NCI-H187 treated with DMSO at 0.1 percent for 48 hours (cell line): ENCODE measurements around the gene GALC.
"Not testable (repeated sequence)": the region's sequence is repeated elsewhere in the genome, so short reads cannot be mapped to it uniquely, and the experiment has no call there.

ENCODE experiments used
- DNase-seq: peaks from one replicate; lab custom pipeline; 2025; lab: John Stamatoyannopoulos, UW

GALC gene

GRCh38 chr14:87992718-87993628, at the start of gene GALC:
Gene GALC (minus strand): TSS chr14:87993182. CDS start chr14:87993164, 18 bp downstream.
- peak; percentile 61 for DNase-seq

- DNase-seq = no peak
Measured at GRCh38 chr14:88040146-88040545, 47.2 kb upstream of the GALC start.

- DNase-seq = no peak
Measured at GRCh38 chr14:88039197-88039596, 46.2 kb upstream of the GALC start.

- no peak for DNase-seq
Measured at GRCh38 chr14:88037325-88037724, 44.3 kb upstream of the GALC start.

- DNase-seq = no peak
Measured at GRCh38 chr14:88036422-88036821, 43.4 kb upstream of the GALC start.

GRCh38 chr14:88034076-88034475, 41.1 kb upstream of the GALC start:
- no peak for DNase-seq

- no peak for DNase-seq
Measured at GRCh38 chr14:88032373-88032772, 39.4 kb upstream of the GALC start.

GRCh38 chr14:88030892-88031291, 37.9 kb upstream of the GALC start:
- DNase-seq = no peak

- no peak for DNase-seq
Measured at GRCh38 chr14:88030079-88030478, 37.1 kb upstream of the GALC start.

- DNase-seq = peak; percentile 27
Measured at GRCh38 chr14:88029500-88029899, 36.5 kb upstream of the GALC start.

- no peak for DNase-seq
Measured at GRCh38 chr14:88026890-88027289, 33.9 kb upstream of the GALC start.

- no peak for DNase-seq
Measured at GRCh38 chr14:88025313-88025712, 32.3 kb upstream of the GALC start.

- not testable (repeated sequence) for DNase-seq
Measured at GRCh38 chr14:88024252-88025086, 31.5 kb upstream of the GALC start.

GRCh38 chr14:88023658-88024187, 30.7 kb upstream of the GALC start:
- DNase-seq = no peak

GRCh38 chr14:88017535-88017934, 24.6 kb upstream of the GALC start:
- DNase-seq = no peak

- DNase-seq = no peak
Measured at GRCh38 chr14:88016768-88017167, 23.8 kb upstream of the GALC start.

- peak; percentile 60 for DNase-seq
Measured at GRCh38 chr14:88013750-88014349, 20.9 kb upstream of the GALC start.

- no peak for DNase-seq
Measured at GRCh38 chr14:88012495-88012894, 19.5 kb upstream of the GALC start.

- no peak for DNase-seq
Measured at GRCh38 chr14:88010331-88010730, 17.3 kb upstream of the GALC start.

GRCh38 chr14:88009486-88009885, 16.5 kb upstream of the GALC start:
- no peak for DNase-seq

- no peak for DNase-seq
Measured at GRCh38 chr14:88008039-88008742, 15.2 kb upstream of the GALC start.

- no peak for DNase-seq
Measured at GRCh38 chr14:88007608-88008007, 14.6 kb upstream of the GALC start.
